PC-3 (cell line): Measurements from ENCODE around the gene CCDC88B. TPM values are rescaled to one million over a fixed set of nuclear protein-coding genes. Genes with fewer than 3 reads are reported as not detected.

ENCODE experiments used
- ATAC-seq: fragments of 200-7000 bp; cut with Tn5 transposase; 2 replicates; pipeline ENCODE4 v1.9.1; 2020; ENCODE audit warnings: mild to moderate bottlenecking, moderate library complexity
- BruUV-seq: library from RNA; stranded (reverse); fragments of 400-500 nt; replicated peaks from 2 replicates; lab custom pipeline; 2021; lab: Mats Ljungman, UMichigan
- CTCF ChIA-PET: fragments of 300-600 bp; sonication (Branson Sonifier 250); formaldehyde crosslinking; loops from one replicate; lab custom pipeline; 2022; ENCODE audit warnings: antibody characterized with exemption; lab: Charles Lee
- POLR2A ChIA-PET: fragments of 300-600 bp; sonication (Branson Sonifier 250); formaldehyde crosslinking; loops from one replicate; lab custom pipeline; 2022; ENCODE audit warnings: antibody characterized with exemption; ENCODE audit not compliant: unreplicated experiment; lab: Charles Lee
- DNase-seq: peaks from one replicate; pipeline ENCODE4 v3.0.0-alpha.2; 2015
- H2AFZ ChIP-seq: fragments of 300-600 bp; sonication (generic); 2 replicates; pipeline ENCODE4 v1.6.0; 2016; ENCODE audit warnings: antibody characterized with exemption, low read length
- H3F3A ChIP-seq: fragments of 300-600 bp; sonication (generic); one replicate; pipeline ENCODE4 v1.6.0; 2017; ENCODE audit warnings: antibody characterized with exemption, low read length, control low read depth, mild to moderate bottlenecking; ENCODE audit not compliant: unreplicated experiment
- H3K27ac ChIP-seq: fragments of 300-600 bp; sonication (generic); 2 replicates; pipeline ENCODE4 v1.5.1; 2016; ENCODE audit warnings: mild to moderate bottlenecking, low read length
- H3K27me3 ChIP-seq: fragments of 300-600 bp; sonication (generic); 2 replicates; pipeline ENCODE4 v1.6.1; 2016; ENCODE audit warnings: low read length, mixed read lengths
- H3K36me3 ChIP-seq: fragments of 300-600 bp; sonication (generic); 2 replicates; pipeline ENCODE4 v1.6.1; 2016; ENCODE audit warnings: low read depth, mixed run types, low read length, mixed read lengths
- H3K4me1 ChIP-seq: fragments of 300-600 bp; sonication (generic); 2 replicates; pipeline ENCODE4 v1.5.1; 2016; ENCODE audit warnings: low read length; ENCODE audit not compliant: insufficient read depth
- H3K4me2 ChIP-seq: fragments of 300-600 bp; sonication (generic); 2 replicates; pipeline ENCODE4 v1.6.0; 2016; ENCODE audit warnings: low read length
- H3K4me3 ChIP-seq: fragments of 300-600 bp; sonication (generic); 2 replicates; pipeline ENCODE4 v1.5.1; 2016; ENCODE audit warnings: mild to moderate bottlenecking, low read length, mixed read lengths
- H3K79me2 ChIP-seq: fragments of 300-600 bp; sonication (generic); 2 replicates; pipeline ENCODE4 v1.6.1; 2017; ENCODE audit warnings: low read length, mixed read lengths
- H3K9ac ChIP-seq: fragments of 300-600 bp; sonication (generic); 2 replicates; pipeline ENCODE4 v1.6.0; 2016; ENCODE audit warnings: mild to moderate bottlenecking, low read length
- H3K9me2 ChIP-seq: fragments of 300-600 bp; sonication (generic); replicated peaks from 2 replicates; pipeline ENCODE4 v1.6.1; 2016; ENCODE audit warnings: mixed run types, low read length, mixed read lengths
- H3K9me3 ChIP-seq: fragments of 300-600 bp; sonication (generic); 2 replicates; pipeline ENCODE4 v1.6.1; 2016; ENCODE audit warnings: low read length, mixed read lengths
- H4K20me1 ChIP-seq: fragments of 300-600 bp; sonication (generic); 2 replicates; pipeline ENCODE4 v1.6.1; 2016; ENCODE audit warnings: low read length, mixed read lengths
- CTCF ChIP-seq: fragments of 300-600 bp; sonication (generic); conservative IDR thresholded peaks from 2 replicates; pipeline ENCODE4 v1.5.1; 2017; ENCODE audit warnings: antibody characterized with exemption, low read depth, mild to moderate bottlenecking, low read length
- EZH2 ChIP-seq: fragments of 300-600 bp; sonication (generic); IDR thresholded peaks from one replicate; pipeline ENCODE4 v1.6.1; 2017; ENCODE audit warnings: antibody characterized with exemption, mild to moderate bottlenecking, low read length; ENCODE audit not compliant: unreplicated experiment
- EZH2phosphoT487 ChIP-seq: fragments of 300-600 bp; sonication (generic); IDR thresholded peaks from 2 replicates; pipeline ENCODE4 v1.6.1; 2018; ENCODE audit warnings: mild to moderate bottlenecking, antibody characterized with exemption, low read length, borderline replicate concordance
- intact Hi-C: fragments of 100-400 bp; cut with micrococcal nuclease; formaldehyde crosslinking; loops from 2 replicates; pipeline ENCODE4 v1.9.0; 2023
- total RNA-seq: library from RNA; depleted of rRNA; stranded (reverse); fragments of >200 nt; gene quantifications from 2 replicates; pipeline ENCODE4 v1.2.3, GENCODE V29; 2014

The CCDC88B gene
- total RNA-seq, 1 experiment from 2014 or later: 21.0 TPM

GRCh38 chr11:64318766-64319761 is 20.9 kb upstream of the CCDC88B start:
- H3K27me3 ChIP-seq: no peaks in the 10 kb centered on the region
- no peak overlapping the region; the same call in 1 of the 2 replicates for H3K27ac ChIP-seq
- H3K9me2 ChIP-seq: no peaks in the 10 kb centered on the region
- H3K4me1 ChIP-seq: peaks cover 28% of the 10 kb centered on the region
- no peak for TF ChIP-seq CTCF
- TF ChIP-seq EZH2phosphoT487: no peak
- TF ChIP-seq EZH2: no peak
- H3K36me3 ChIP-seq: peaks cover 14% of the 10 kb centered on the region
- H3K9me3 ChIP-seq: no peaks in the 10 kb centered on the region
- peaks cover 7% of the 10 kb centered on the region for H3F3A ChIP-seq
- H3K9ac ChIP-seq: peak overlapping the region; percentile 93
- DNase-seq (no peak), ATAC-seq (no peak)
- ChIA-PET CTCF (interaction anchor here (0.6 to 3.0 kb wide), 4 partner anchors 13 to 38 kb away, joined by 3 to 78 read pairs (median 20); partner anchors contain the start of gene ESRRA), POLR2A (interaction anchor here (1.3 to 2.0 kb wide), 2 partner anchors 24 to 36 kb away, joined by 7 to 14 read pairs; no protein-coding TSS in a partner anchor)
- intact Hi-C loops: loop anchor here (1.0 kb wide), 2 partner anchors 10 to 36 kb away; no protein-coding TSS in a partner anchor
- no TSS peak for BruUV-seq
- H4K20me1 ChIP-seq: no peaks in the 10 kb centered on the region
- peaks cover 49% of the 10 kb centered on the region for H3K79me2 ChIP-seq
- peak overlapping the region; percentile 82; the same call in 1 of the 2 replicates for H2AFZ ChIP-seq
- H3K4me3 ChIP-seq: peak overlapping the region; percentile 83
- H3K4me2 ChIP-seq: peak overlapping the region; percentile 91

- Histone ChIP-seq H3K9me2 (no peaks in the 10 kb centered on the region), H3K27me3 (no peaks in the 10 kb centered on the region), H3K4me1 (peaks cover 28% of the 10 kb centered on the region), H3K27ac (no peak overlapping the region), H3K4me2 (0 out of 2 replicates have a peak overlapping the region, but pooled peaks have one; percentile 0), H4K20me1 (no peaks in the 10 kb centered on the region), H3K4me3 (no peak overlapping the region), H3K9me3 (no peaks in the 10 kb centered on the region), H3K9ac (no peak overlapping the region), H3F3A (peaks cover under 1% of the 10 kb centered on the region), H3K36me3 (peaks cover 6% of the 10 kb centered on the region), H3K79me2 (peaks cover 44% of the 10 kb centered on the region), H2AFZ (no peak overlapping the region)
- ChIA-PET CTCF (interaction anchor here (0.7 kb wide), 1 partner anchor 11 kb away, joined by 3 read pairs; no protein-coding TSS in a partner anchor), POLR2A (no interaction called here)
- intact Hi-C loops: no loop called here
- ATAC-seq (no peak), DNase-seq (no peak)
- no TSS peak for BruUV-seq
- TF ChIP-seq CTCF (no peak), EZH2phosphoT487 (no peak), EZH2 (no peak)
Observed at GRCh38 chr11:64320556-64320955, 19.4 kb upstream of the CCDC88B start.
